HEK293 (cell line): Measurements from ENCODE around the gene LRP6.

ENCODE experiments used
- CTCF ChIA-PET: fragments of 350-600 bp; formaldehyde crosslinking; extraction: SDS; loops from one replicate; lab custom pipeline; 2021; ENCODE audit warnings: antibody characterized with exemption; lab: Yijun Ruan, JAX
- POLR2A ChIA-PET: fragments of 300-600 bp; formaldehyde crosslinking; extraction: SDS; loops from one replicate; lab custom pipeline; 2020; ENCODE audit warnings: antibody characterized with exemption, inconsistent platforms; lab: Yijun Ruan, JAX
- H3K27ac ChIP-seq: fragments of 200-500 bp; sonication (Bioruptor generic); 2 replicates; pipeline ENCODE4 v1.5.1; 2014; ENCODE audit warnings: low read depth, low read length, control low read depth, inconsistent platforms; ENCODE audit errors: extremely low read depth
- H3K36me3 ChIP-seq, 2 experiments: fragments of 200-500 bp in 1 of 2; sonication (Bioruptor generic) in 1 of 2; 1 replicate in 1 of 2; 2 replicates in 1 of 2; pipeline ENCODE4 v1.5.1; 2014 to 2017; ENCODE audit warnings: inconsistent platforms in 2 of 2, low read length in 2 of 2; ENCODE audit not compliant: control insufficient read depth in 2 of 2, insufficient read depth in 1 of 2
- H3K4me1 ChIP-seq: fragments of 200-500 bp; sonication (Bioruptor generic); 2 replicates; pipeline ENCODE4 v1.5.1; 2014; ENCODE audit warnings: mild to moderate bottlenecking, low read length, inconsistent platforms; ENCODE audit not compliant: control insufficient read depth, insufficient read depth
- H3K4me3 ChIP-seq: 2 replicates; pipeline ENCODE4 v1.5.1; 2011; ENCODE audit warnings: low read depth, mild to moderate bottlenecking, control low read depth, low read length, moderate library complexity
- H3K9me3 ChIP-seq: fragments of 200-500 bp; sonication (Bioruptor generic); 2 replicates; pipeline ENCODE4 v1.5.1; 2014; ENCODE audit warnings: low read depth, low read length, inconsistent platforms; ENCODE audit not compliant: control insufficient read depth, insufficient read depth
- FEZF1 ChIP-seq: fragments of 450-650 bp; formaldehyde crosslinking; IDR thresholded peaks from 2 replicates; pipeline ENCODE4 v1.5.1; 2016; ENCODE audit warnings: missing biosample characterization, missing genetic modification characterization
- GFI1B ChIP-seq: fragments of 450-650 bp; formaldehyde crosslinking; IDR thresholded peaks from 2 replicates; pipeline ENCODE4 v1.5.1; 2016; ENCODE audit warnings: missing biosample characterization, missing genetic modification characterization
- HOXA7 ChIP-seq: sonication (generic); formaldehyde crosslinking; IDR thresholded peaks from 2 replicates; pipeline ENCODE4 v1.8.1; 2022; ENCODE audit warnings: missing genetic modification reagents, borderline replicate concordance
- SALL2 ChIP-seq: fragments of 450-650 bp; formaldehyde crosslinking; IDR thresholded peaks from 2 replicates; pipeline ENCODE4 v1.5.0; 2017; ENCODE audit warnings: missing biosample characterization, mild to moderate bottlenecking, missing genetic modification characterization, borderline replicate concordance
- SCRT2 ChIP-seq: fragments of 450-650 bp; formaldehyde crosslinking; IDR thresholded peaks from 2 replicates; pipeline ENCODE4 v1.5.1; 2016; ENCODE audit warnings: missing biosample characterization, missing genetic modification characterization
- ZNF132 ChIP-seq: fragments of 450-650 bp; formaldehyde crosslinking; IDR thresholded peaks from 2 replicates; pipeline ENCODE4 v1.5.1; 2017; ENCODE audit warnings: missing biosample characterization, missing genetic modification characterization, borderline replicate concordance
- ZNF596 ChIP-seq: fragments of 450-650 bp; IDR thresholded peaks from 2 replicates; pipeline ENCODE4 v1.5.0; 2018; ENCODE audit warnings: missing biosample characterization, mild to moderate bottlenecking, missing genetic modification characterization, moderate library complexity
- ZNF837 ChIP-seq: fragments of 450-650 bp; formaldehyde crosslinking; IDR thresholded peaks from 2 replicates; pipeline ENCODE4 v1.5.1; 2016; ENCODE audit warnings: missing biosample characterization, missing genetic modification characterization
- ZSCAN23 ChIP-seq: fragments of 450-650 bp; formaldehyde crosslinking; IDR thresholded peaks from 2 replicates; pipeline ENCODE4 v1.5.1; 2016; ENCODE audit warnings: missing biosample characterization, missing genetic modification characterization
- TF ChIP-seq, protein P1 (sequence below): fragments of 450-650 bp; formaldehyde crosslinking; IDR thresholded peaks from 2 replicates; pipeline ENCODE4 v1.5.1; 2016; ENCODE audit warnings: missing biosample characterization, missing genetic modification characterization
- TF ChIP-seq, protein P2 (sequence below): fragments of 450-650 bp; formaldehyde crosslinking; conservative IDR thresholded peaks from 2 replicates; pipeline ENCODE4 v1.5.1; 2016; ENCODE audit warnings: low read depth, missing biosample characterization, missing genetic modification characterization
- TF ChIP-seq, protein P3 (sequence below): fragments of 450-650 bp; formaldehyde crosslinking; IDR thresholded peaks from 2 replicates; pipeline ENCODE4 v1.5.1; 2016; ENCODE audit warnings: missing biosample characterization, missing genetic modification characterization
- TF ChIP-seq, protein P4 (sequence below): fragments of 450-650 bp; formaldehyde crosslinking; IDR thresholded peaks from 2 replicates; pipeline ENCODE4 v1.5.1; 2016; ENCODE audit warnings: missing biosample characterization, missing genetic modification characterization
- TF ChIP-seq, protein P5 (sequence below): fragments of 450-650 bp; formaldehyde crosslinking; IDR thresholded peaks from 2 replicates; pipeline ENCODE4 v1.5.1; 2016; ENCODE audit warnings: missing biosample characterization, missing genetic modification characterization

Gene LRP6

DNA sequence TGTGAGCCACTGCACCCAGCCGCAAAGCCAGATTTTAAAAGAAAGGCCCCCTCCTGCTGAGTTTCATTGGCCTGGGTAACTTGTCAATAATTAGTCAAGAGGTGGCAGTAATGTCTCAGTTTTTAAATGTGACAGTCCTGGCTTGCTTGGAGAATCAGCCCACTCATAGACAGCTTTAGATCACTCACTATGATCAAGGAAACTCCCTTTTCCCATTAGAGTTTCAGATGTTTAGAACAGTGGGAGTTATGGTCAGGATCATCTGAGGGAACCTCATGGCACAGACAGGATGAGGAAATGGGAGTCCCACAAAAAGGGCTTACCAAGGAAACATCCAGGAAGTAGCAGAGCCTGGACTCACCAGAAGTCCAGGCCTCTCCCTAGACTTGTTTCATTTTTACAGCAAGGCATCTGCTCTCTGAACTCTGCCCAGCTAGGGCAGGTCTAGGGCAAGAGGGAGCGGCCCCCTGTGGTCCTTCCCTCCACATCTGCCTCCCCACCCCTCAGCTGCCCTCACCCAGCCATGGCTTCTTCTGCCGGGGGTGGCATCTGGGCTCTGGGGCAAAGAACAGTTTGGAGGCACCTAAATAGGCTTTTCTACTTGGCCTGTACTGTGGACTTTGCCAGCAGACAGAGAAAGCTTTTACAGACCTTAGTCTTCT, 184.9 kb downstream of the LRP6 start (continued):
- TF ChIP-seq SCRT2 (tag by site-specific recombination), result no peak
- TF ChIP-seq, protein P1, sequence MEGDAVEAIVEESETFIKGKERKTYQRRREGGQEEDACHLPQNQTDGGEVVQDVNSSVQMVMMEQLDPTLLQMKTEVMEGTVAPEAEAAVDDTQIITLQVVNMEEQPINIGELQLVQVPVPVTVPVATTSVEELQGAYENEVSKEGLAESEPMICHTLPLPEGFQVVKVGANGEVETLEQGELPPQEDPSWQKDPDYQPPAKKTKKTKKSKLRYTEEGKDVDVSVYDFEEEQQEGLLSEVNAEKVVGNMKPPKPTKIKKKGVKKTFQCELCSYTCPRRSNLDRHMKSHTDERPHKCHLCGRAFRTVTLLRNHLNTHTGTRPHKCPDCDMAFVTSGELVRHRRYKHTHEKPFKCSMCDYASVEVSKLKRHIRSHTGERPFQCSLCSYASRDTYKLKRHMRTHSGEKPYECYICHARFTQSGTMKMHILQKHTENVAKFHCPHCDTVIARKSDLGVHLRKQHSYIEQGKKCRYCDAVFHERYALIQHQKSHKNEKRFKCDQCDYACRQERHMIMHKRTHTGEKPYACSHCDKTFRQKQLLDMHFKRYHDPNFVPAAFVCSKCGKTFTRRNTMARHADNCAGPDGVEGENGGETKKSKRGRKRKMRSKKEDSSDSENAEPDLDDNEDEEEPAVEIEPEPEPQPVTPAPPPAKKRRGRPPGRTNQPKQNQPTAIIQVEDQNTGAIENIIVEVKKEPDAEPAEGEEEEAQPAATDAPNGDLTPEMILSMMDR (tag by site-specific recombination), result peak; percentile 7; the same call in 1 of the 2 replicates
- TF ChIP-seq, protein P2, sequence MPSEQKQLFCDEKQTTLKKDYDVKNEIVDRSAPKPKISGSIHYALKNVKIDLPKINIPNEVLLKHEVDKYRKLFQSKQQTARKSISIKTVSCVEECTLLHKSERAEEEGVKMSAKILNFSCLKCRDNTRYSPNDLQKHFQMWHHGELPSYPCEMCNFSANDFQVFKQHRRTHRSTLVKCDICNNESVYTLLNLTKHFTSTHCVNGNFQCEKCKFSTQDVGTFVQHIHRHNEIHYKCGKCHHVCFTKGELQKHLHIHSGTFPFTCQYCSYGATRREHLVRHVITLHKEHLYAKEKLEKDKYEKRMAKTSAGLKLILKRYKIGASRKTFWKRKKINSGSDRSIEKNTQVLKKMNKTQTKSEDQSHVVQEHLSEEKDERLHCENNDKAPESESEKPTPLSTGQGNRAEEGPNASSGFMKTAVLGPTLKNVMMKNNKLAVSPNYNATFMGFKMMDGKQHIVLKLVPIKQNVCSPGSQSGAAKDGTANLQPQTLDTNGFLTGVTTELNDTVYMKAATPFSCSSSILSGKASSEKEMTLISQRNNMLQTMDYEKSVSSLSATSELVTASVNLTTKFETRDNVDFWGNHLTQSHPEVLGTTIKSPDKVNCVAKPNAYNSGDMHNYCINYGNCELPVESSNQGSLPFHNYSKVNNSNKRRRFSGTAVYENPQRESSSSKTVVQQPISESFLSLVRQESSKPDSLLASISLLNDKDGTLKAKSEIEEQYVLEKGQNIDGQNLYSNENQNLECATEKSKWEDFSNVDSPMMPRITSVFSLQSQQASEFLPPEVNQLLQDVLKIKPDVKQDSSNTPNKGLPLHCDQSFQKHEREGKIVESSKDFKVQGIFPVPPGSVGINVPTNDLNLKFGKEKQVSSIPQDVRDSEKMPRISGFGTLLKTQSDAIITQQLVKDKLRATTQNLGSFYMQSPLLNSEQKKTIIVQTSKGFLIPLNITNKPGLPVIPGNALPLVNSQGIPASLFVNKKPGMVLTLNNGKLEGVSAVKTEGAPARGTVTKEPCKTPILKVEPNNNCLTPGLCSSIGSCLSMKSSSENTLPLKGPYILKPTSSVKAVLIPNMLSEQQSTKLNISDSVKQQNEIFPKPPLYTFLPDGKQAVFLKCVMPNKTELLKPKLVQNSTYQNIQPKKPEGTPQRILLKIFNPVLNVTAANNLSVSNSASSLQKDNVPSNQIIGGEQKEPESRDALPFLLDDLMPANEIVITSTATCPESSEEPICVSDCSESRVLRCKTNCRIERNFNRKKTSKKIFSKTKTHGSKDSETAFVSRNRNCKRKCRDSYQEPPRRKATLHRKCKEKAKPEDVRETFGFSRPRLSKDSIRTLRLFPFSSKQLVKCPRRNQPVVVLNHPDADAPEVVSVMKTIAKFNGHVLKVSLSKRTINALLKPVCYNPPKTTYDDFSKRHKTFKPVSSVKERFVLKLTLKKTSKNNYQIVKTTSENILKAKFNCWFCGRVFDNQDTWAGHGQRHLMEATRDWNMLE (tag by site-specific recombination), result no peak

DNA sequence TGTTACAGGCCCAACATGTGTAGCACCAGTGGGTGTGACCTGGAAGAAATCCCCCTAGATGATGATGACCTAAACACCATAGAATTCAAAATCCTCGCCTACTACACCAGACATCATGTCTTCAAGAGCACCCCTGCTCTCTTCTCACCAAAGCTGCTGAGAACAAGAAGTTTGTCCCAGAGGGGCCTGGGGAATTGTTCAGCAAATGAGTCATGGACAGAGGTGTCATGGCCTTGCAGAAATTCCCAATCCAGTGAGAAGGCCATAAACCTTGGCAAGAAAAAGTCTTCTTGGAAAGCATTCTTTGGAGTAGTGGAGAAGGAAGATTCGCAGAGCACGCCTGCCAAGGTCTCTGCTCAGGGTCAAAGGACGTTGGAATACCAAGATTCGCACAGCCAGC, 187.6 kb downstream of the LRP6 start:
- Histone ChIP-seq H3K4me1 (no peaks in the 10 kb centered on the region), H3K9me3 (no peaks in the 10 kb centered on the region), H3K27ac (no peak overlapping the region), H3K4me3 (no peak overlapping the region), H3K36me3 (no peaks in the 10 kb centered on the region)
- POLR2A ChIA-PET, result no interaction called here
- CTCF ChIA-PET, result interaction anchor here (5.2 kb wide), 1 partner anchor 248 kb away, joined by 40 read pairs; no protein-coding TSS in a partner anchor
- TF ChIP-seq, protein P3, sequence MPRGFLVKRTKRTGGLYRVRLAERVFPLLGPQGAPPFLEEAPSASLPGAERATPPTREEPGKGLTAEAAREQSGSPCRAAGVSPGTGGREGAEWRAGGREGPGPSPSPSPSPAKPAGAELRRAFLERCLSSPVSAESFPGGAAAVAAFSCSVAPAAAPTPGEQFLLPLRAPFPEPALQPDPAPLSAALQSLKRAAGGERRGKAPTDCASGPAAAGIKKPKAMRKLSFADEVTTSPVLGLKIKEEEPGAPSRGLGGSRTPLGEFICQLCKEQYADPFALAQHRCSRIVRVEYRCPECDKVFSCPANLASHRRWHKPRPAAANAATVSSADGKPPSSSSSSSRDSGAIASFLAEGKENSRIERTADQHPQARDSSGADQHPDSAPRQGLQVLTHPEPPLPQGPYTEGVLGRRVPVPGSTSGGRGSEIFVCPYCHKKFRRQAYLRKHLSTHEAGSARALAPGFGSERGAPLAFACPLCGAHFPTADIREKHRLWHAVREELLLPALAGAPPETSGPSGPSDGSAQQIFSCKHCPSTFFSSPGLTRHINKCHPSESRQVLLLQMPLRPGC (tag by site-specific recombination), result no peak
- no peak for TF ChIP-seq ZNF837 (tag by site-specific recombination)
- TF ChIP-seq, protein P4, sequence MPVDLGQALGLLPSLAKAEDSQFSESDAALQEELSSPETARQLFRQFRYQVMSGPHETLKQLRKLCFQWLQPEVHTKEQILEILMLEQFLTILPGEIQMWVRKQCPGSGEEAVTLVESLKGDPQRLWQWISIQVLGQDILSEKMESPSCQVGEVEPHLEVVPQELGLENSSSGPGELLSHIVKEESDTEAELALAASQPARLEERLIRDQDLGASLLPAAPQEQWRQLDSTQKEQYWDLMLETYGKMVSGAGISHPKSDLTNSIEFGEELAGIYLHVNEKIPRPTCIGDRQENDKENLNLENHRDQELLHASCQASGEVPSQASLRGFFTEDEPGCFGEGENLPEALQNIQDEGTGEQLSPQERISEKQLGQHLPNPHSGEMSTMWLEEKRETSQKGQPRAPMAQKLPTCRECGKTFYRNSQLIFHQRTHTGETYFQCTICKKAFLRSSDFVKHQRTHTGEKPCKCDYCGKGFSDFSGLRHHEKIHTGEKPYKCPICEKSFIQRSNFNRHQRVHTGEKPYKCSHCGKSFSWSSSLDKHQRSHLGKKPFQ, result no peak
- no peak for TF ChIP-seq ZSCAN23 (tag by site-specific recombination)
- TF ChIP-seq SALL2 (tag by site-specific recombination), result no peak
- TF ChIP-seq HOXA7, result no peak
- TF ChIP-seq ZNF132 (tag by site-specific recombination), result no peak
- TF ChIP-seq, protein P5, sequence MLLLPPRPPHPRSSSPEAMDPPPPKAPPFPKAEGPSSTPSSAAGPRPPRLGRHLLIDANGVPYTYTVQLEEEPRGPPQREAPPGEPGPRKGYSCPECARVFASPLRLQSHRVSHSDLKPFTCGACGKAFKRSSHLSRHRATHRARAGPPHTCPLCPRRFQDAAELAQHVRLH, result no peak
- TF ChIP-seq ZNF596 (tag by site-specific recombination), result no peak
- no peak for TF ChIP-seq GFI1B (tag by site-specific recombination)
- TF ChIP-seq SCRT2 (tag by site-specific recombination), result no peak
- TF ChIP-seq FEZF1 (tag by site-specific recombination), result no peak
